Stimulated activated CD4-positive, alpha-beta T cell treated with anti-CD3 and anti-CD28 coated beads, Interleukin-4, amount 100 ng/mL, for 48 hours (primary cell): ENCODE measurements around the gene TACC2.

Source experiments
- DNase-seq, 2 donors: peaks; one replicate each; pipeline ENCODE4 v3.0.0-alpha.2; 2020; ENCODE audit warnings: low read depth in 2 of 2

TACC2 gene

DNA sequence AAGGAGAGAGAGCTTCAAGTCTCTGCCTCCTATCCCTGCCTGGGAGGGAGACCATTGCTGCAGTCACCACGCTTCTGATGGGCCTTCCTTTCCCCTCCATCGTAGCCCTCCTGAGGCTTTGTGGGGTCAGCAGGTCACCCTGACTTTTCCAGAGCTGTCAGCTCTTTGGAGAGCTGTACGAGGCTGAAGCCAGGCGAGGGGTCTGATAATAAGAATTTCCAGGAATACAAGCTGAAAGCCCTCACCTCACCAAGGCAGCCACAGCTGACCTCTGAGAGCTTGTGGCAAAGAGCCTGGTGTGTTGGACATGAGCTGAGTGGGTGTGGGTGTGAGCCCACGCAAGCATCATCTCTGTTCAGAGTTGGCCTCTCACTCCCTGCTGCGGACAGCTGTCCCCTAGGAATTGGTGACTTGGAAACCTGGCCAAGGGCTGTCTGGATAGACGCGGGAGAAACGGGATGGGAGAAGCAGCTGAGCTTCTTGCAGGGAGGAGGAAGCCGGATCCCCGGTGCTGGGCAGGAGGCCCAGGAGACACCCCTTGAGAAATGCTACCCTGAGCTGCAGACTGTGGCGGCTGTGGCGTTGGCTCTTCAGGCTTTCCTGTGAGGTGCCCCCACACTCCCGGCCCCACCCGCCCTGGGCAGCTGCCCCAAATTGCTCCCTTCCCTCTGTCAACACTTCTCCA, 160.1 kb downstream of the TACC2 start:
- DNase-seq: no peak

DNA sequence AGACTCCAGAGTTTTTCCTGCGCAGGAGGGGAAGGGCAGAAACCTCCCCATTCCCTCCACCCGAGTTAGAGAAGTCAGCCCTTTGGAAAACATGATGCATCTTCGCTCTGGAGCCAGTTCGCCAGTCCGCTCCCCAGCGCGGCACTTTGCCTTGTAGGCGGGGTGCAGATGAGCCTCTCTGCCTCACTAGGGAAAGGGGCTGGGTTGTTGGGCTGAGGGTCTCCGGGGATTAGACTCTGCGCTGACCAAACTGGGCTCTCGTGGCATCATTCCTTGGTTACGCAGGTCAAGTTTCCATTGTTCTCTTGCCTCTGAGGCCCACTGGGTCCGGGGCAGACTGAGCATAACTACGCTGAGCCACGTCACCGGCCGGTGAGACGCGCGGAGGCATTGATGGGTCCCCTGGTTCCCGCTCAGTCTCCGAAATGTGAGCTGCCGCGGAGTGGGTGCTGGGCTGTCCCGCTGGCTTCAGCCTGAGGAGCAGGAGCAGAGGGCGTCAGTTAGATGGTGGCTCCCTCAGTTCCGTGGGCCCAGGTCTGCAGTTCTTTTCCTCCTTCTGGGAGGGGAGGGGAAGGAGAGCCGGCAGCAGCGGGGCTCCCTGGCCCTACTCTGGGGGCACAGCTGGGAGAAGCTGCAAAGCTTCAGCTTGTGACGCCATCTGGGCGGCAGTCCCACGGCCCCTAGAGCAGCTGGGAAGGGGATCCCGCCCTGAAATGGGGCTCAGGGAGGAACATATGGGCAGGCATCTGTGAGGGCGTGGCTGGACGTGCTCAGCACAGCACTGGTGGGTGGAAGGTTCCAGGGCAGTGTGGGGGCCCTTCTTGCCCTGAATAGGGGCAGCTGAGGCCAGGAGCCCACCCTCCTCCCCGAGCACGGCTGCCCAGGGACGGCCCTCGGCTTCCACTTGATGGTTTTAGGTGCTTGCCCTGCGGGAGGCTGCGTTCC, 160.9 kb downstream of the TACC2 start:
- DNase-seq: no peak

DNA sequence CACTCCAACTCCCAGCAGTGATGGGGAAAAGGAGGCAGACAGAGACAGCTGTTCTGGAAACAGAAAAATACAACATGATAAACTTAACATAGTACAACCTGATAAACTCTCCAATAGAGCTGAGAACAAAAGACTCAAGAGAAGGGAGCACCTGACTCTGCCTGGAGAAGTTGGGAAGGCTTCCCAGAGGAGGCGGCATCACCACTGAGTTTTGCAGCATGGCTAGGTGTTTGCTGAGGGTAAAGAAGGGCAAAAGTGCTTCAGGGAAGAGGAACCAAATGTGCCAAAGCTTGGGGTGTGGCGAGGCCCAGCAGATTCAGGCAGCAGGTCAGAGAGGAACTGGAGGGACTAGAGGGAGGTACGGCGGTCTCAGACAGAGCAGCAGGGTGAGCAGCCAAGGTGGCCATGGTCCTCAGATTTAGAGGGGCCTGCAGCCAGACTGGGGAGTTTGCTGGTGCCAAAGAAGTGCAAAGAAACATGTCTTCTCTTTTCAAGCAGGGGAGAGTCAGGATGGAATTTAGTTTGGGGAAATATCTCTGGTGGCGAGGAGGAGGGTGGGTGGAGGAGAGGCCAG, 162.2 kb downstream of the TACC2 start:
- DNase-seq: no peak

DNA sequence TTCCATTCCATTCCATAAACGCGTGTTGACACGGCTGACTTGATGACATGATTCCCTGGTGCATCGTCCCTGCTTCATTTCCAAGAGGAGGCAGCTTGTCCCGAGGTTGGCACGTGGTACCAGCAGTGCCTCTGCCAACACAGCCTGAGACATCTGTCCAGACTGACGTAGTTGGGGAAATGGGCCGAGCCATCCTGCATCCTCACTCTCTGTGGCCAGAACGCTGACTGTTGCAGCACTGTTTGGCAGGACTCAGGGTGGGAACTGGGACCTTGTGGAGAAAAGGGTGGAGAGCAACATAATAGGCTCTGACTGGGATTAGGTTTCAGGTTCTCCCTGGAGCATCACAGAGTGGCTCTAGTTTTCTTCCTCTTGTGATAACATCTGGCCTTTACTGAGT, 163.6 kb downstream of the TACC2 start:
- no peak for DNase-seq

DNA sequence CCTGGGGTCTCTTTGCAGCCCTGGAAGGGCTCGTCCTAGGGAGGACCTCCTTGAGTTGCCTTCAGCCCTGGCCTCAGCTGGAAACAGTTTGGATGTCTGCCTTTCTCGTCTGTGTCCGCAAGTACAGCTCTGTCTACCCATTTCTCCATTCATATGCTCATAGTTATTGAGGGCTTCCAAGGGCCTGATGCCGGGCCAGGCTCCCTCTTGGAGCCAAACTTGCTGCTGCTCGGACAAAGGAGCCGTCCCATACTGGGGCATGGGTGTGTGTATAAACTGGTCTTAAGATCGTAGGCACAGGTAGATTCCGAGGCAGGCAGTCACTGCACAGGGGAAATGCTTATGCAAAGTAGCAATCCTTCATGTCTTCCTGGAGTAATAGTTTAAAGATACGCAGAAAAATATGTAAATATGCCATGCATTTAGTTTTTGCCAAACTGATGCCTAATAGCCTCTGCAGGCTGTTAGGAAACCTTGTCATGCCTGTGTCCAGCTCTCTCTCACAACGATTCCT, 165.1 kb downstream of the TACC2 start:
- DNase-seq: no peak

DNA sequence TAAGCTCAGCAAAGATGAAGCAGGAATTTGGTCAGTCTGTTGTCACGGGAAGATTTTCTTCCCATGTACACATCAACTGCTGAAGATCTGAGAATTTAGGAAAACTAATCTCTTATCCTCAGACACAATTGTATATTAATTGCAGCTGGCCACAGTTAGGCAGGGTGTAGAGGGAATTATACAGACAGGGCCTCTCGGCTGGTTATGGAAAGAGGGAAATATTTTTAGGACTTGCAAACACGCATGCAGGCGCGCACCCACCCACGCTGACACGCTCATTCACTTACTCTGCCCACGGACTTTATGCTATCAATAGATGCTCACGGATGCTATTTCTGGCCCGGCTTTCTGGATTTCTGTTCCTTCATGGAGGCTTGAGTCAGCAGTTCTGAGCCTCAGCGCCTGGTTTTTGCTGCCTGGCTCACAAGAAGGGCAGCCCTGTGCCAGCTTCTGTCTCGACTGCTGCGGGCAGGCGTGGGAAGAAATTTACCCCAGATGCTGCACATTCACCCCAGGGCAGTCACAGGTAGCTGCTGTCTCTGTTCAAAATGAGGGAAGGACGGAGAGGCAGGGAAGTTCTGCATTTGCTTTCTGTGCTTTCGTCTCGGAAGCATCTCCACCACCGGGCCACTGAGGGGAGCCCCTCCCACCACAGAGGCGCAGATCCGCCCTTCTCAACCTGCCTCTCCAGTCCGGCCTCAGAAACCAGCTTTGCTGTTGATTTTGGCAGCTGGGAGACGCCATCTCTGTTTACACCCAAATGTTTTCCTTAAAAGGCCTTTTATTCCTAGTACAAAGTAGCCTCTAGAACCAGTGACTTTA, 165.8 kb downstream of the TACC2 start:
- no peak for DNase-seq

DNA sequence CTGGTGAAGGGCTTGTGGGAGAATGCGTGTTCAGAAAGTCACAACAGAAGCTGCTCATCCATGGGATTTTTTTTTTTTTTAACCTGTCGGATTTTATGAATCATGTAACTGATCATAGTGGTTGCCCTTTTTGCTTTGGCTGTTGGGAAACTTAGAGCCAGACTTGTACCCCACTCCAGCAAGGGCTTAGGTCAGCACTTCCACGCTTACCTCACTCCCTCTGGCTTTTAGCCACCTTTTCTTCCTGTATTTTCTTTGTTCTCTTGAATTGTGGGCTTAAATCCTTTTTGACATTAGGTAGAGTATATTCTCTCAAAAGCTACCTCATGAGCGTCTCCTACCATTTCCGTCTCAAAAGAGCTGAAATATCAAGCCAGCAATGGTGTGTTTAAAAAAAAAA, 168.5 kb downstream of the TACC2 start:
- no peak for DNase-seq

DNA sequence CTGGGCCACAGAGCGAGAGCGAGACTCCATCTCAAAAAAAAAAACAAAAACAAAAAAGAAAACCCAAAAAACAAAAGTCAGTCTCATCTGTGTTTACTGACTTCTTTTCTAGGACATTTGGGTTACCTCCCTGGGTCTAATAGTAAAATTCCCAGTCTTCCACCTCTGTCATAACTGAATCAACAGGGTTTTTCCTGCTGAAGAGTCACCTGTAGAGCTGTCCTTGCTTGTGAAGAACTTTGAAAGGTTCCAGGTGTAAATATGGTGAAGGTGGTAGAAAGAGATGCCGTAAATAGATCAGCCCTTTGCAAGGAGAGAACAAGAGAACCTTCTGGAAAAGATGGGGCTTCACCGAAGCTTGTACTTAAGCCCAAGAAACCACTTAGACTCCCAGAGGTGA, 169.4 kb downstream of the TACC2 start:
- no peak for DNase-seq

DNA sequence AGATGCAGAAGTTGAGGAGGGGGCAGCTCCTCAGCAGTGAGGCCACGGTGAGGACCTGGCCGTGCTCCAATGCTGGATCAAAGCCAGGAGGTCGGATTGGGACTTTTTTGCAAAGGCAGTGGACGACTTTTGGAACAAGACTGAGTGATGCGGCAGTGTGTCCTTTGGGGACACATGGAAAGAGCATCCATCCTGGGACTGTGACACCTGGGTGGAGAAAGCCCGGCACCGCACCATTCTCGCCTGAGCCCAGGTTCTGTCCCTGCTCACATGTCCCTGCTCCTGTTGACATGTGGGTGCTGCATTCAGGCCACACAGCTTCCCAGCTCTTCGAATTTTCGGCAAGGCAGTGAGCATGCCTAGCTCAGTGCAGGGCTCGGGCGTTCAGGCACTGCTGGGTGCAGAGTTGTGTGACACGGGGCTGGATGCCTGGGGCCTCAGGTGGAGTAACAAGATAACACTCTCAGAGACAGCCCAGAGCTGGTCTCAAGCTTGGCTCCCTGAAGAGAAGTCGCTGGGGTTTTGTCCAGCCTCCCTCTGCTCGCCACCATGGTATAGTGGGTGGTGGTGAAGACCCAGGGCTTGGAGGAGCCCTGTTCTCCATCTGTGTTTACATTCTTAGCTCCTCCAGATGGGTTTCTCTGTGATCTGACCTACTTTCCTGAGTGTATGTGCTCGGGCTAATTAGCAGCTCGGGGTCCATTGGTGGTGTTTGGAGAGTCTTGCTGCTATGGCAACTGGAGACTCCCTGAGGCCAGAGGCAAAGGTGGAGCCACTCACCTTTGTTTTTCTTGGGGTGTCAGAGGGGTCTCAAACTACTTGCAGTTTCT, 170.4 kb downstream of the TACC2 start:
- no peak for DNase-seq

DNA sequence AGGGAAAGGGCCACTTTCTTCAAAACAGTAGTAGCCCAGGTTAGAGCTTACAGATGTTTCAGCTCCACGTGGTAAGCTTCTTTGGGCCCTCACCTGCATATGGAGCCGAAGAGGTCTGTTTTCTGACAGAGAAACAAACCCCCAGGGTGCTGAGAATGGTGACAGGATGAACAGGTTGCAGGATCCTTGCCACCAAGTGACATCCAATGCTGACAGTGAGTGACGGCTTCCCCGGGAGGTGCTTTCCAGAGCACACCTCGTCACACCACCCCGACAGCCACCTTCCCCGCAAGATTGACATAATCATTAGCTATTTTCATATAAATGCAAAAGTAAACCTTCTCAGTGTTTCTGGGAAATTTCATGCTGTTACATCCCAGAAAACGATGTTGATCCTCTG, 172.8 kb downstream of the TACC2 start:
- no peak for DNase-seq

DNA sequence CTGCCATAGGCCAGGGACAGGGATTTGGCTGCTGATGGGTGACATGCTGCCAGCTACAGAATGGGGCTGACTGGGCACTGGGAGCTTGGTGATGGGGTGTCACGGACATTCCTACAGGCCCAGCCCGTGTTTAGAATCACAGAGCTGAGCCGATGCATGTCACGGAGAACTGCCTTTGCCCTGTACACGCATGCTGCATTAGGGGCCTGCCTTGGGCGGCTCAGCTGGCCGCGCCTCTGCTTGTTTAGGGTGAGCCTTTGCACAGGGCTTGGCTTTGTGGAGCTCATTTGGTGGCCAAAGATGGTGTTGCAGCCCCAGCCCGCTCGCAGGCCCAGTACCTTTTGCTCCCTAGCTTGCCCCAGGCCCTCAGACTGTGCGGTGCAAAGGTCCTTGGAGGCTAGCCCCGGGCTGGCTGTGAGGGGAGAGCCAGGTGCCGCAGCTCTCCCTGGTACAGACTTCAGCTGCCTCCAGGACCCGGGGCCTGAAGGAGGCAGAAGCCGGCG, 173.8 kb downstream of the TACC2 start:
- no peak for DNase-seq

DNA sequence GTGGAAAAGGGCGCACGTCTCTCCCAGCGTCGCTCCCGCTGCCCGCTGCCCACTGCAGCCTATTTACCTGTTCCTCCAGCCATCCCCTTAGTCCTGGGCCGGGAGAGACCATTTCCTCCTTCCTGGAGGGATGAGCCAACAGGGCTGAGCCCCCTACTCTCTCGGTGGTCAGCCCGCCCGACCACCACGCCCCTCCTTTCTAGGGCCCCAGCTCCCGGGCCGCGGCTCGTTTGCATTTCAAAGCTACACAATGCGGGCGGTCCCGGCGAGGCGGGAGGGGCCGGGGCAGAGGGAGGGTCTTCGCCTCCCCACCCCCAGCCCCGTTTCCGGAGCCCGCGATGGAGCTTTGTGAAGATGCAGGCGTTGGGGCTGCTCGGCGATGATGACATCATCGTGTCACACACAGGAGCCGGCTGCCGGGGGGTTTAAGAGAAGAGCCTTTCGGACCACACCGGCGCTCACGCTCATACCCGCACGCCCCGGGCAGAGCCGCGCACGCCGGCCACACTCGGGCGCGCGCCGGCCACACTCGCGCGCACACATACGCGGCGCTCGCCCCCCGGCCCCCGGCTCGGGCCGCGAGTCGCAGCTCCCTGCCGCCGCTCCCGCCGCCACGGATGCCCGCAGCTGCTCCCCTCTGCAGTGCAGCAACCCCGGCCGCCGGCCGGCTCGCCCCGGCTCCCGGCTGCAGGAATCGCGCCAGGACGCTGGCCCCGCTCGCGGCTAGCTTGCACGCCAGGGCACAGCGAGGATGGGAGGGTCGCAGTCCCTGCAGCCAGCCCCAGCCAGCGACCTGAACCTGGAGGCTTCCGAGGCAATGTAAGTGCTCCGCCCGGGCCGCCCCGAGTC, 174.4 kb downstream of the TACC2 start:
- no peak for DNase-seq

DNA sequence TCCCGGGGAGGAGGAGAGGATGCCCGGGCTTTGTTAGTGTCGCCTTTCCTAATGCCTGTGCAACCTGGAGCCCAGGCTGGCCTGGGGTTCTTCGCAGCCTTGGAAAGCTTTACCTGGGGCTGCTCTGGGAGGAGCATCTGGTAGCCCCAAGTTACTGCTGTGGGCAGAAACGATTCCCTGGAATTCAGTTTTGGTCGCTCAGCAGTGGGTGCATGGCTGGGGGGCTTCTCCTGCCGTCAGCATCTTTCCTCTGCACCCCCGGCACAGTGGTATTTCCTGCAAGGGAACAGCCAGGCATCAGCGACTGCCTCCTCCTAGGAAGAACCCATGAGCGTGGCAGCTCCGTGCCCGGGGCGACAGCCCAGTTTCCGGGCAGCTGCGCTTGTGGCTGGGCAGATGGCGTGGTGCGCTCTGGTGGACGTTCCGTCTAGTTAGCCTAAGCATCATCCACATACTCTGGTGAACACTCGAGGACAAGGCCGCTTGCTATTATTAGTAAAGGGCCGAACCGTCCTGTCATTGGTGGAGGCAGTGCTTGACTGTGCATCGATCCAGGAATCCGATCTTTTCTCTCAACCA, 175.1 kb downstream of the TACC2 start:
- no peak for DNase-seq

DNA sequence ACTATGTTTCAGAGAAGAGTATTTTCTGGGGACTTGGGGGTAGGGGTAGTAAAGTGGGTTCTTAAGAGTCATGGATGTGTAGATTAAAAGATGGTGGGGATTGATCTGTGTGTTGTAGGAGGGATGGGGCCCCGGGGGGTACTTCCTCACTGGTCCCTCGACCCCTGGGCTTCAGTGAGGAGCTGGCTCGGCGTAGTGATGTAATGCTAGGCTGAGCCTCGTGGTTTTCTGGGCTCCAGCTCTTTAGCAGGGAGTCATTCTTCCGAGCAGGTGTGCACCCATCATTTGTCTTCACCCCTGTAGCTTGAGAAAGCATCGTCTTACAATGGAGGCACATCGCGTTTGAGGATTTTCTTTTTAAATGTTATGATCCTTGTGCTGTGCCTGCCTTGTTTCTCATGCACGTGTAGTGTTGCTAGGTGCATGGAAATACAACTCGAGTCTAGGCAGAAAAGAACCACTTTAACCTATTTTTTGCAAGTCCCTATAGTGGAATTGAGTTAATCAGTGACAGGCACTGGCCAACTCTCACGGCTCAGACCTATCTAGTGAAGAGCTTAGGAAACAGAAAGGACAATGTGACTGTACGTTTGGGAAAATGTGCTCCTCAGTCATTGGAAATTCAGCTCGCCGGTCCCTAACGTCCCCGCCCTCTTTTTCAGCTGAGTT, 176.0 kb downstream of the TACC2 start:
- DNase-seq: no peak

DNA sequence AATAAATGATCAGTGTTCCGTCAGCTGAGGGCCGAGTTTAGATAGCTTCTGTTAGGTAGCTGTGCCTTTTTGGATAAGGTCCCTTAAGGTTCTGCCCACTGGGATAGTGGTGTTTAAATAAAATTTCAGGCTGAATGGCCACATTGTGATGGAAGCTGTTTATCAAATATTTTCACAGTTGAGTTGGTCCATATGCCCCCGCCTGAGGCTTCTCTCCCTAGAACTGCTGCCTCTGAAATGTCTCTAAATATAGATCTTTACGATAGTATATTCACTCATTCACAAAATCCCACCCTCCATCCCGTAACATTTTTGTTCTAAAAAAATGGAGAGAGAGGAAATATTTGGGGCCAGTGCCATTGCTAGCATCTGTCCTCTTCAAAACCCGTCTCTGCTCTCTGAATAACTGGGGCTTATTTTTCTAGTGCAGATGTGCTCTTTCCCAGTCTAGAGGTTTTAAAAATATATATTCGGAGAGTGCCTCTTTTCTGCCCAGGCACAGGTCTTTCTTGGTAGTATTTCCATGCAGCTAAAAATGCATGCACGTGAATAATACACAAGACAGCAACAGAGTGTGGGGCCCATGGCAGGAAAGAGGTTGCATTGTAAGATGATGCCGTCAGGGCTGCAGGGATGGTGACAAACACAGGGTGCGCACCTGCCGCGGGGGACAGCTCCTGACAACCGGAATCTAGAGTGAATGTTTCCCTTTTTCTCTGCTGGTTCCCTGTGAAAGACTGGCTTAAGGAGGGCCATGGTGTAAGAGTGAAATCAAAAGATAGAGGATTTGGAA, 176.7 kb downstream of the TACC2 start:
- DNase-seq: no peak

DNA sequence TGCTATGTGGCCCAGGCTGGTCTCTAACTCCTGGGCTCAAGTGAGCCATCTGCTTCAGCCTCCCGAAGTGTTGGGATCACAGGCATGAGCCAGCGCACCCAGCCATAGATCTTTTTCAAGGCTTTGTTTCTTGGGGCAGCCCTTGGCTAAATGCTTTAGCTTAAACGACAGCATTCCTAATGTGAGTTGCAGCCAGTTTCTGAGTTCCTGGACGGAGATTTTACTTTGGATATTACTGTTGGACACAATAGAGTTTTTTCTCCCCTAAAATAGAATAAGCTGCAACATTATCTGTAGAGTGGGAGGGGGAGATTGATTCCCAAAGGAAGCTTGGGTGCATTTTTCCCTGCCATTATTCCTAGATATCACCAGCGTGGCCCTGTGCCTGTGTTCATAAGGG, 179.1 kb downstream of the TACC2 start:
- DNase-seq: no peak

DNA sequence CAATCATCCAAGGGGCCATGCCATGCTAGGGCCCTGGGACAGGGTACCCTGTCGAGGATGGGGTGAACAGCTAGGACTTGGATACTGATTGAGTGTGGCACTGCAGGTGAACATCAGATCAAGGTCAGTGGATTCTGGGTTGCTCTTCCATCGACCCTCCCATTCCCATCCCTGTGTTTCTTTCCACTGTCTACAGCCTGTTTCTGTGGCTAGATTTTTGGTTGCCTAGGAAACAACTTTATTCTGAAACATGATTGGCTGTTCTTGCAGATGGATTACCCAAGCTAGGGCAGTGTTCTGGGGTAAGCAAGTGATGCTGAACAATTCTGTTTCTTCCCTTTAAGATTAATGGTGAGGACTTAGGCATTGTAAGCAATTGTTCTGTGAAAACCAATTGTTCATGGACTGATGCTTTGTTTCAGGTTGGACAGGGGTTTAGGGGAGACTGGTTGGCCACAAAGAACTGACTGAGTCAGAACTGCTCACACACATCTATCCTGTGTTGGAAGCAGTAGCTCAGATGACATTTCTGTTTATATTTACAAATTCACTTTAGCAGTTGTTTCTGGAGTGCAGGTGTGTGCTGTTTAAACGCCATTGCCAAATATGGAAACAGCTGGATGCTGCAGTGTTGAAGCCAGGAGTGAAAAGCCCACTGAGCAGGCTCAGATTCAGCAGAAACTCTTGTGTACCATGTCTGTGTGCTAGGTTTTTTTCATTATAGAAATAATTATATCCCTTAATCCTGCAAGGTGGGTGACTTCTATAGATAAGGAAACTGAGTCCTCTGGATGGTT, 179.8 kb downstream of the TACC2 start:
- DNase-seq: no peak
